ENCODE data around the gene SSRP1.

SSRP1 gene

GRCh38 chr11:57313788-57314135 lies 21.9 kb downstream of the SSRP1 start:
- no peak for DNase-seq

GRCh38 chr11:57313071-57313787 lies 22.5 kb downstream of the SSRP1 start:
- DNase-seq: no peak

- no peak for DNase-seq
These were observed 23.1 kb downstream of the SSRP1 start for GRCh38 chr11:57312511-57313021.

DNA sequence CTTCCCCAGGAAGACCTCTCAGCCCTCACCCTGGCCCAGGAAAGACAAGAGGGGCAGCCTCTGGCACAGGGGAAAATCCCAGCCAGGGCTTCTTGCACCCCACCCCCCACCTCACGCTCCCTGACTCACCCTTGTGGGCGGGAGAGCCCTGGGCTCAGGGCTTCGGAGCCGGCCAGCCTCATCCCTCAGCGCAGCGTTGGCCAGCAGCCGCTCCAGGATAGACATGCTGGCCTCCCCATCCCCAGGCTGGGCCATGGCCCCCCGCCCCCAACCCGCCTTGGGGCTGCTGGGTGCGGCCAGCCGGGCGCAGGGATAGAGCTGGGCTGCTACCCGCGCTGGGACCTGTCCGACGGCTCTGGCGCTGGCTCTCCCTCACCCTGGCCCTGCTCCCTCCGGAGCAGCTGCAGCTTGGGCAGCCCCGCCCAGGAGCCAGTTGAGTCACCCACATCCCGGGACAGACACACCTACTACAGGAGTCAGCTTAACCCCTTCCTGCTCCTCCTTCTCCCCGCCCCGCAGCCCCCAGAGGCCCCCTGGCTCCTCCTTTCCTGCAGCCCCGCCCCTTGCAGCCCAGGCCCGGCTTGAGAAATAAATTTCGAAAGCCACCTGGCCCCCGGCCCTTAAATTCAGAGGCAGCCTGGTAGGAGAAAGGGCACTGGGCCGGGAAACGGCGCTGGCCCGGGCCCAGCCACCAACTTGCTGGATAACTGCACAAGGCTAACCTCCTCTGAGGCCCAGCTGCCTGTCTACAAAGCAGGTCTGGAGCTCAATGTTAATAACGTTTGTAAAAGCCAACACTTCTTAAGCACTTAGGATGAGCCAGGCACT lies 24.4 kb downstream of the SSRP1 start:
- DNase-seq: peak; percentile 35 to 36

DNA sequence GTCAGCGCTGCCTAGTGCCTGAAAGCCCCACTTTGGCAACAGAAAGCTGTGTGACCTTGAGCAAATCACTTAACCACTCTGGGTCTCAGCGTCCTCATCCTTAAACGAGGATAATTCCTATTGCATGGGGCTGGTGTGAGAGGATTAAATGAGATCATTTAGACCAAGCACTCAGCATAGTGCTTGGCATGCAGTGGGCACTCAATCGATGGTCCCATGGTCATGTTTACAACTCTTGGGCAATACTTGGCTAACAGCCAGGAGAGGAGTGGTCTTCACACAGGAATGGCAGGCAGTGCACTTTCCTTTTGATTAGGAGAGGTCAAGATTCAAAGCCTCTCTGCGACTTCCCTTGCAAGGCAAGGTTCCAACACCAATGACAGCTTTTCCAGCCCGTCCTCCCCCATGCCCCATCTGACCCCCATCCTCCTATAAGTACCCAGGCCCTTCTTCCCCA lies 25.0 kb downstream of the SSRP1 start:
- DNase-seq: no peak

DNA sequence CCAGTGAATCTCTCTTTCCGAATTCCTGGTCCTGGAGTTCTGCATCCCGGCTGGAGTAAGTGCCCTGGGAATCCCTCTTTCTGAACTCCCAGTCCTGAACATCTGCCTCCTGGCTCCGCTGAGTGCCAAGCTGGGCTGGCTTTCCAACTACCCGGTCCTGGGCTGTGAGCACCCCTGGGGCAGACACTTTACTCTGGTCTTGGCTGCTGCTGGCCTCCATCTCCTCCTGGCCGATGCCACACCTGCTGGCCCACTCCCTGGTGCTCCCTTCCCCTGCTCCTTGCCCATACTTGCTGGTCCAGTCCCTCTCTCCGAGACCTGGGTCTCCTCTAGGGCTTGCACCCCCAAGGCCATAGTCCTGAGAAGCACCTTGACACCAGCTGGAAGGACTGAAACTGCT lies 25.6 kb downstream of the SSRP1 start:
- DNase-seq: no peak

DNA sequence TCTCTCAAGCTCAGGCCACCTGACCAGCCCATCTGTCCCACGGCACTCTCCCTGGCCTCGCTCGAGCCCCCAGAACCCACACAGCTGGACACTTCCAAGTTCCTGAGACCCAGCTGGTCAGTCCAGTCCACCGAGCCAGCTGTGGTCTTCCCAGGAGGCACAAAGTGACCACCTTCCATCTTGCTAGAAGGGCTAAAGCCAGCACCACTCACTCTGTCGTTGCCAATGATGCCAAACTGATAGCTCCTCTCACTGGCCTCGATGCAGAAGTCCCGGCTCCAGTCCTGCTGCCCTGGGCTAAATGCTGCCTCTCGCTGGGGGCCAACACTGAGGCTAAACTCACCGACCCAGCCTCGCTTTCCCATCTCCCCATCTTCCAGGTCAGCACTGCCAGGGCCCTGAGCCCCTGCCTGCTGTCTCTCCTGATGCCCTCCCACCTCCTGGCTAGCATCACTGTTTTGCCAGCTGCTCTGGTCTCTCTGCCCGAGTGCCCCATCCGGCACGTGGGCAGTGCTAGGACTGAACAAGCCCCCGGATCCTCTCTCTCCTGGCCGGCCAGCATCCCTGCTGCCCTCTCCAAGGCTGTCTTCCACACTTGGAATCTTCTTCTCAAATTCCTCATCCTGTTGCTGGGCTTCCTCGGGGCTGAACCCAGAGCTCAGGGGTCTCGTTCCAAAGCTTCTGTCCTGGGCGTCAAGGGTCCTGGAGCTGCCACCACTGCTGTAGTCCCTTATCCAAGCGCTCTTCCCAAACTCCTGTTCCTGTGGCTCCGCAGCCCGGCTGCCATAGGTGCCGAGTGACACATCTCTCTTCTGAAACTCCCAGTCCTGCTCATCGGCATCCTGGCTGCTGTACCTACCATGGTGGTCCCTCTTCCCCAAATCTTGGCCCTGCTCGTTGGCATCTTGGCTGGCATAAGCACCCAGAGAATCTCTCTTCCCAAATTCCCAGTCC lies 26.3 kb downstream of the SSRP1 start:
- DNase-seq: no peak

- no peak for DNase-seq
These were observed 27.1 kb downstream of the SSRP1 start for GRCh38 chr11:57308426-57309060.

DNA sequence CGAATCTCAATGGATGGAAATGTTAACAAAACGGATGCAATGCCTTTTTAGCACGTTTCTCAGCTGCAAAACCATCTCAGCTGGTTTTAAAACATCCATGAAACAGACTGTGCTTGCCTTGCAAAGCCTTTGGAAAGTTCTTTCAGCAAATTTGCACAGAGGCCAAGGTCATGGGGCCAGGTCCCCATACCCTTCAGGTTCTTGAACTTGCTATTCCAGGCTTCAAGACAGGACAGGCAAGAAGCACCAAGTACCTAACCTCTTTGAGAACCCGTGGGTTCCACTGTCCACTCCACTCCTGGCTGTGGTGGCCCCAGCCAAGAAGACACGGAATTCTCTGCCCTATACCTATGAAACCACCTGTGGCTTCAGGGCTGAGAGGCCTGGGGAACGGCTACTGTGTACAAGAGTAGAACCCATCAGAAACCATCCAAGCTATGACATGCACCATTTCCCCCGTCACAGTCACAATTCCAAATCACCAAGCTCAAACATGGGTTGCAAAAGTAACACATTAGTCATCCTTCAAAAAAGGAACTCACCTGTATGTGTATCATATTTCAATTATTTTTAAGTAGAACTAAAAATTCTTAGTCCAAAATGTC lies 27.9 kb downstream of the SSRP1 start:
- no peak for DNase-seq

GRCh38 chr11:57306940-57307565 lies 28.6 kb downstream of the SSRP1 start:
- DNase-seq: no peak

DNA sequence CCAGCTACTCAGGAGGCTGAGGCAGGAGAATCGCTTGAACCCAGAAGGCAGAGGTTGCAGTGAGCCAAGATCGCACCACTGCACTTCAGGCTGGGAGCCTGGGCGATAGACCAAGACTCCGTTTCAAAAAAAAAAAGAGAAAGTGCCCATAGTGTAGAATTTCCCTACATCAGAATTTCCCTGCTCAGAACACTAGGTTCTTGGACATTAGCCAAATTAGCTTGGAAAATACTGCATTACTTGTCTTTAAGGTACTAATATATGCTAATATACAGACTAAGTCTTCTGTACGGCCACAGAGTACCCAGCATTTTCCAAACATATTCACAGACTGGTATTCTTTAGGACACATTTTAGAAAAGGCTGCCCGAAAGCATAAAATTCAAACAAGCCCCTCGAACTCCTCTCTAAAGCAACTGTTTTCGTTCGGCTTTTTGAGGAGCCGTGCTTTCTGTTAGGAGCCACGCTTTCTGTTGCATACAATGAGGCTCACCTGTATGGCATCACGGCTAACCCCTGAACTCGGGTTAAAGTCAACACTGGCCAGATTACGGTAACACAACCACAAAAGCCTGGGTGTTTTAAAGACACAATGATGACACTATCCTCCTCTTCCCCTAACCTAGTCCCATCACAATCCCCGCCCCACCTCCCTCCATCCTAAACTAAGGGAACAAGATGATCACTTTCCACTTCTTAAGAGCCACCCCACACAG lies 29.4 kb downstream of the SSRP1 start:
- DNase-seq: no peak

DNA sequence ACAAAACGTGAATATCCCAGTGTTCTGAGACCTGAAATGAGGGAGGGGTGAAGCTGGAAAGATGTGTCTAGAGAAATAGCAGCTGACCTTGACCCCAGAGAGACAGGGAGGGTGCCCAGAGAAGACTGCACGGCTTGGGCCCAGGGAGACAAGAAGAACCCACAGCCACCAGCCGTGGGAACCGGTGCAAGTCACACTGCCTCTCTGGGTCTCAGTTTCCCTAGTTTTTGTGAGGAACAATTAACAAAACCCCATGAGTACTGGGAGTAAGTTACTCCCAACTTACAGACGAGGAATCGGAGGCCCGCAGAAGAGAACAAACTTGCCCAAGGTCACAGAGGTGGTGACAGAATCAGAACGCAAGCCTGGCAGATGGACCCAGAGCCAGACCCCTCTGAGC lies 30.2 kb downstream of the SSRP1 start:
- DNase-seq: no peak

DNA sequence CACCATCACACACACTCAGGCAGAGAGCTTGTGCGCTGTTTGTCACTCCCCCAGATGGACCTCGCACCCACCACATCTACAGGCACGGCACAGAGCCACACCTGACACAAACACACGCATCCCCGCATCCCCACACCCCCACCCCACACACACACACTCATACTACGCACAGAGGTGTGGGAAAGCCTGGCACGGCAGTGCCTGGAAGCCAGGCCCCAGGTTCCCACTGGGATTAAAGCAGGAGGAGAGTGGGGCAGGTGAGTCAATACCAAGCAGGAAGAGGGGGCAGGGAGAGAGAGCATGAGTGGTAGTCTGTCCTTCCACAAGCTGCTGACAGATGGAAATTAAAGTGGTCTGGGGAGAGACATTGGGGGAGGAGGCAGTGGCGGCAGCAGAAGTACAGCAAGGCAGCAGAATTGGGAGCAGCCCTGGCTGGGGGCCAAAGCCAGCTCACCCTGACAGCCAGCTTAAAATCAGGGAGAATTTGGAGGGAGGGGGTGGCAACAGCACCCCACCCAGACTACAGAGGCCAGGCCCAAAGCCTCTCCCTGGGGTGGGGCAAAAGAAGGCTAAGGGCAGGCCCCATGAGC lies 31.6 kb downstream of the SSRP1 start:
- DNase-seq: peak; percentile 25 to 69

GRCh38 chr11:57303280-57303989 lies 32.3 kb downstream of the SSRP1 start:
- DNase-seq: no peak

- DNase-seq: no peak
These were observed 33.2 kb downstream of the SSRP1 start for GRCh38 chr11:57302489-57302888.

DNA sequence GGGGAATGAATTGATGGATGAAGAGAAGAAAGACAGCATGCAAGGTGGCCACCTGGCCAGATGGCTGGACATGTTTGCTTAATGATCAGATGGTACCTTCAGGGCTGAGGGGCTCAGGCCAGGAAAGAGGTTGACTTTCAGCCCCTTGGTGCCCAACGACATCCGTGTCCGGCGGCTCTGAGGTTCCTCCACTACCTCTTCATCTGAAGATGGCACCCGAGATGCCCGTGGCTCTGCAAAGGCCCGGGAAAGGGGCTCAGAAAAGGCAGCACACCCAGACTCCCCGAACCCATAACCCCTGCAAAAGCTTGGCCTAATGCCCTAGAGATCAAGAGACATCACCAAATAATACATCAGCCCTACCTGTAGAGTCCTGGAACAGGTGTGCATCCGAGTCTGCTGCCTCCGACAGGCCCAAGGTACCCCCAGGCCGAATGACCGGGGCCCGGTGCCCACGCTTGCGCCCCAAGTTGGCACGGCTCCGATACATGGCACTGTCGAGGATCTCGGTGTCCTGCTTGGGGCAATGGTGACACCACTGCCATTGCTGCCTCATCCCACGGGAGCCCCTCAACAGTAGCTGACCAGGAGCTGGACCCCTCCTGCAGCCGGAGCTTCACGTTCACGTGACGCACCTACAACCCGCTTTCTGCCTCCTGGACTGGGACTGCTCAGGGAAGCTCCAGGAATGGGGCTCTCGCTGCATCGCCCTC lies 33.8 kb downstream of the SSRP1 start:
- no peak for DNase-seq

- no peak for DNase-seq
These were observed 34.9 kb downstream of the SSRP1 start for GRCh38 chr11:57300785-57301184.

- DNase-seq: no peak
These were observed 36.4 kb downstream of the SSRP1 start for GRCh38 chr11:57299150-57299737.

GRCh38 chr11:57297221-57297620 lies 38.5 kb downstream of the SSRP1 start:
- no peak for DNase-seq

Measured in NCI-H2081 (cell line).